ENCODE data around the gene TULP4.
"Not testable (repeated sequence)": the region's sequence is repeated elsewhere in the genome, so short reads cannot be mapped to it uniquely, and the experiment has no call there.

The TULP4 gene

DNA sequence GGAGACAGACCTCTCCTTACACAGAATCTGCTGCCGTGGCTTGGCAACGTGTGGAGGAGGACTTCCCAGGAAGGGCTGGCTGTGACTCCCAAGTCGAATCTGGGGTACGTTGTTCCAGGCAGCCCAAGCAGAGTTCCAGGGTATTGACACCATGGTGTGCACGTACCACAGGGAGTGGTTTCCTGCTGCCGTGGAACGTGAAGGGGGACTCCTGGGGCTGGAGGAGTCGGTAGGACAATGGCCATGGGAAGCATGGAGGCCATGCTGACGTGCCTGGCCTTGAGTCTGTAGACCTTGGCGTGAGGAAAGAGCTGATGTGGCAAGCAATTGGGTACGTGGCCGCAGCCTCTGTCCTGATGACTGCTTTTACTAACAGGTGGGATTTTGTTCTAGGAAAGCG is 119.3 kb downstream of the TULP4 start:
- DNase-seq = no peak

DNA sequence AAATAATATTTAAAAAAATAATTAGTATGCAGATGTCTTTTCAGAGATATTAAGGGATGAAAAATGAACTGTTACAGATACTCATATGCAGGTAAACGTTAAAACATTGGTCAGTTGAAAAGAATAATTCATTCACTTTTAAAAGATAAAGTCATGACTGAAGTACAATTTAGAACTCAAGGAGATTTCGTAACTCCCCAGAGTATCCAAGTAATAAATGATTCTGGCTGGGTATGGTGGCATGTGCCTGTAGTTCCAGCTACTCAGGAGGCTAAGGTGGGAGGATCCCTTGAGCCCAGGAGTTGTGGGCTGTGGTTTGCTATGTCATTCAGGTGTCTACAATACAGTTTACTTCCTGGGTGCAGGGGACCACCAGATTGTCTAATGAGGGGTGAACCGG is 125.3 kb downstream of the TULP4 start:
- DNase-seq = no peak

DNA sequence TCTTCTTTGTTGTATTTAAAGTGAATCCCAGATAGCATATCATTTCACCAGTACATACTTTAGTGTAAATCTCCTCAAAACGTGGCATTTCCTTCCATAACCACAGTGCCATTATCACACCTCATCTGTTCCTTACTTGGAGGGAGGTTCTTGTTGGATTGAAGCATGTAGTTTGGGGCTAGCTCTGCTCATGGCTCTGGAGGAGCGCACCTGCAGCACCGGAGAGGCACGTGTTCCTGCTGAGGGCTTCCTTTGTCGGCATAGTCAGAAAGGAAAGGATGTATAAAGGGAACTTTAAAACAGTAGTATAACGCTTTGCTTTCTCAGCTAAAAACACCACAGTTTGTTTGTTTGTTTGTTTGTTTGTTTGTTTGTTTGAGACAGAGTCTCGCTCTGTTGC is 126.0 kb downstream of the TULP4 start:
- no peak for DNase-seq

DNA sequence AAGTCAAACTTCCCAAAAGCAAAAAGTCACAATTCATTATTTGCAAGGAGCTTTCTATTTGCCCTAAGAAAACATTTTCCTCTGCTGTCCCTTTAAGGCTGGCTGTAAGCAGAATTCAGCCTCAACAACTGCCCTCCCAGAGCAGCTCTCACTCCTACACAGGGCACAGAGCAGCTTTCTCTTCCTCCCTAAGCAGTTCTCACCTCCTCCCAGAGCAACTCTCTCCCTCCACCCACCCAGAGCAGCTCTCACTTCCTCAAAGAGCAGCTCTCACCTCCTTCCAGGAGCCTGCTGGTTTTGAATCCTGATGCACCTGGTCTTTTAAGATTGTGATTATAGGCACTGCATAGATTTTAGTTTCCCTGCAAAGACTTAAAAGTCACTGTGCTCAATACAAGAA is 127.0 kb downstream of the TULP4 start:
- DNase-seq = no peak

DNA sequence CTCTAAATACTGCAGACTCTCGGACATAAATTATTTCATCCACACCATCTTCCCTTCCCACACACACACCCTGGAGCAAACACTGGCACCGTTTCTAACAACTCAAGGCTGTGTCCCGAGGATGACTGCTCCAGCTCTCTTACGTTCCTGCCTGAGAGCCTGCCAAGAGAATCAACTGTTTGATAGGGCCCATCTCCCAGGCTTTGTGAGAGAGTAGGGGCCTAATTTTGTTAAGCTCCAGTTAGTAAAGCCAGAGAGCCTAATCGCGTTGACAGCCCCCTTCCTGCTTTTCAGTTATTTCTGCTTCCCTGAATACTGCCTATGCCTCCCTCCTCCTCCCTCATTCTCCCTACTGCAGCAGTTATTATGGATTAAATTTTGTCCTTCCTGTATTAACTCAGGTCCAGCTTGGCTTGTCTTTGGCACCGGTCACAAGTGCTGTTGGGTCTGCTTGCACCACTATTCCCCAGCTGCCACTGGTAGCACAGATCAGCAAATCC is 129.5 kb downstream of the TULP4 start:
- DNase-seq = no peak

DNA sequence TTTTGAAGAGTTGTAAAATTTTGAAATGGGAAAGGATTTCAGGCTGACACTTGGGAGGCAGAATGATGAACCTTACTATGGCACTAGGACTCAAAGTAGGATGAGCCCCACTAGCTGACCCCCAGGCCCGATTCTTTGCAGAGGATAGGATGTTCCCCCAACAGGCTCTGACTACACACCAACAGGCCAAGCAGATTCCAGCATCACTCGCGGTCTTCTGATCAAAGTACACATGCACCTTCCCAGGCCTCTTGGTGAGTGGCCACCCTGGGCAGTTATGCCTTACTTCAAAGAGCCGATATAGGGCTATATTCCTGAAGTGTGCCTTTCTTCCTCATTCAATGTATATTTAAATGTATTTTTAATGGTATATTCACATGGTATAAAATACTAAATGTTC is 130.0 kb downstream of the TULP4 start:
- no peak for DNase-seq

DNA sequence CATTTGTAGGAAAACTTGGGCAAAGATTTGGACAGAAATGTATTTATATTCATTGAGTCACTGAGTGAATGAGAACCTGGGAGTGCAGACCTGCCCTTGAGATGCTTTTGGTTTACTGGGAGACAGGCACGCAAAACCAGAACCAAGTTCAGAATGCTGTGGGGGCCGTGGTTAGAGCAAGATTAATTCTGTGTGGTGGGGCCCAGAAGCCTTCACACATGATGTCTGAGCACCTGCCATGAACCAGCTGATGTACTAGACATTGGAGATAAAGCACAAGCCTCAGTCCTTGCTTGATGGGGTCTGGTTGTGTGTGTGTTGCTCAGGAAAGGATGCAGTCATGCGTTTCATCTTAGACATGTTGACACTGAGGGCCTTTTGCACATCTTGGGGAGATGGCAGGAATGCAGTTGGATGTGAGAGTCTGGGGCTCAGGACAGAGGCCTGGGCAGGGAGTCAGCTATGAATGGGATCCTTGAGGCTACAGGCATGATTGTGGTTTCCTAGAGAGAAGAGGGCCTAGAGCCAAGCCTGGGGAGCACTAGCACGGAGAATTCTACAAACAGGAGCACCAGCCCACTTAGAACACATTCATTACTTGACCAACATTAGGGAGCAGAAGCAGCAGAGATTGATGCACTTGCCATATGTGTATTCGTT is 133.3 kb downstream of the TULP4 start:
- DNase-seq = no peak

DNA sequence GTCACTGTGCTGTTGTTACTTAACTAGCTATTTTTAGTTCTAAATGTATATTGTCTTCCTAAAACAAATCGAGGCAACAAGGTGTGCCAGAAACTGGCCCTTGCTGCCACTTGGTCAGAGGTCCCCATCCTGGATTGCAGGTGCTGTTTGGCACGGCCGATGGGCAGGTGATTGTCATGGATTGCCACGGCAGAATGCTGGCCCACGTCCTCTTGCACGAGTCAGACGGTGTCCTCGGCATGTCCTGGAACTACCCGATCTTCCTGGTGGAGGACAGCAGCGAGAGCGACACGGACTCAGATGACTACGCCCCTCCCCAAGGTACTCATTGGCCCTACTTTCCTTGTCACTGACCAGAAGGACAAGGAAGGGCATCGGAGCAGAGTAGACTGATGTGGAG is 136.6 kb downstream of the TULP4 start:
- DNase-seq = no peak

DNA sequence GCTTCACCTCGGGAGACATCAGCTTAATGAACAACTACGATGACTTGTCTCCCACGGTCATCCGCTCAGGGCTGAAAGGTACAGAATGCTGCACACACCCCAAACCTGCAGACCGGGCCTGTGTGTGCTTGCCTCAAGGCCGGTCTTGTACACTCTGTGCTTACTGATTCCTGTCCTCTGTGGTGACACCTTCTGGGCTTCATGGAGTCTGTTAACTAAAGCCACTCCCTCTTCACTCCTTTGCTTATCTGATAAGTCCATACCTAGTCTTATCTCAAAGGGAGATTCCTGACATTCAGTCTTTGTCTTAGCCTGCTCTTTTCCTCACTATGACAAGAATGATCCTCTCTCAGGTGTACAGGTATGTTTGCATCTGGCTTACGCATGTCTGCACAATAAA is 139.9 kb downstream of the TULP4 start:
- DNase-seq = no peak

DNA sequence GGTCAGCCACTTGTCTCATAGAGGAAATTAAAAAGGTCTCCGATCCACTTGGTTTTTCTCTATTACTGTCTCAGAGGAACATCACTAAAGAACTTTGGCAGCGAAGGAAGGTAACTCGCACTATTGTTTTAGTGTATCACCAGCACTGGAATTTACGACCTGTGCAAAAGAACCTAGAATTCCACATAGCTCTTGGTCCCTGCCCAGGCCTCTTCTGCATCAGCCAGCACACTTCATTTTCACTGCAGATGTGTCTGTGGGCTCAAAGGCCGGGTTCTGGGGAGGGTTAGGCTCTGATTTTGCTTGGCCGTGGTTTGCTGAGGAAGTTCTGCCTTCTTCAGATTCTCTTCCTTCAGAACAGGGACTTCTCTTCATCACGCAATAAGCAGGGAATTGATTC is 144.9 kb downstream of the TULP4 start:
- DNase-seq = no peak

DNA sequence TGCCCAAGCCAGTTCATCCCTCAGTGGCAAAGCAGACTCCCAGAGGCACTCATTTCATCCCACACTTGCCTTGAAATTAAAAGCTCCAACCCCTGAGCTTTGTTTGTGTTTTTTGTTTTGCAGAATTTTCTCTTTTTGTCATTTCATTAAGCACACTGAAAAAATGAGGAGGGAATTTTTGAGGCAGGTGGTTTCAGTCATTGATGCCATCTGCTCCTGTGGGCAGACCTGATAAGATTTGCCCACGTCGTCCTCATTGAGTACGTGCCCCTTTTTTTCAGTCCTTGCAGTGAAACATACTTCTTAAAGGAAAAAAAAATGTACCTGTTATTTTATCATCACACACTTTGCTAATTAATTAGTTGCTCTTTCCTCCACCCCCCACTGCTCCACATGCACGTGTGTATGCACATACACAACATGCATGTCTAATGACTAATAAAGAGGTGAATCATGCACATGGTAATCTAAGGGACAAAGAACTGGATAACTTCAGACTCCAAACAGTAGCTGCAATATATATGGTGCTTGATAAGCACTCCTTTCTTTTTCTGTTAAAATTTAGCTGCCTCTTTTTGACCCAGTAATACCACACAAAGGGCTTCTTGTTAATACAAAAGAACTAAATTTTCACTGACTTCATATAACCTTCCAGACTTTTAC is 145.5 kb downstream of the TULP4 start:
- DNase-seq = no peak

DNA sequence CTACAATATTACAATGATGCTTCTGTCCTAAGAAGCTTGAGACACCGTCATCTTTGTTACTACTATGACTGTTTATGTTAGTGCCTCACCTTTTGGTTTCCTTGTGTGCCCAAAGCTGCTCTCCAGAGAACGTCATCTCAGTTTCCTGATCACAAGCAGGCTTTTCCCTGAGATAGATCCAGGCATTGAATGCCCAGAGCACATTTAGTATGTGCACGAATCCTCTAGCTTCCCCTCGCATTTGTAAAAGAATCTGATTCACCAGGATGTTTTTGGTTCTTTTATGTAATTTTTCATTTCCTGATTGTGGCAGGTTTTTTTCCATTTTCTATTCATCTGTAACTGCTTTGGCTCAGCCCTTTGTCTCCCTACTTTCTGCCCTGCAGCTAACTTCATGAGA is 147.5 kb downstream of the TULP4 start:
- no peak for DNase-seq

DNA sequence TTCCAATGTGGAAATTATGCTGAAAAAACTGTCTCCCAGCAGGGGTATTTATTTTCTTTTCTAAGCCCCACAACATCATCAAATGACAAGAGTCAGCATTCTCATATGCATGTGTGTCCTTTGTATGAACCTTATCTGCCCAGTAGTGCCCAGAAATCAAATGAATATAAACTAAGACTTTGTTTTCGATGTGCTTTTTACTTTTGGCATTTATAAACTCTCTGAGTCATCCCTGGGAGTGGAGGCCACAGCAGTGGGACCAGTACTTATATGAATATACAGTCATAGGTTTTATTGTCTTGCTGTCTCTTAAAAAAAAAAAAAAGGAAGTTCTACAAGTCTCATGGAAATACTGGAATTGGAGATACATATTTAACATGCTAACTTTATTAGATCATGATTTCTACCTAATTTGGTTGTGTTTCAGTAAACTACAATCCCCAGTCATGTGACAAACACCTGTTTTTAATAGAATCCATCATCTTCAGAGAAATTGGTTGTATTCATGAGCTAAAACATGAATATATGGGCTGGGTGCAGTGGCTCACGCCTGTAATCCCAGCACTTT is 148.4 kb downstream of the TULP4 start:
- no peak for DNase-seq

DNA sequence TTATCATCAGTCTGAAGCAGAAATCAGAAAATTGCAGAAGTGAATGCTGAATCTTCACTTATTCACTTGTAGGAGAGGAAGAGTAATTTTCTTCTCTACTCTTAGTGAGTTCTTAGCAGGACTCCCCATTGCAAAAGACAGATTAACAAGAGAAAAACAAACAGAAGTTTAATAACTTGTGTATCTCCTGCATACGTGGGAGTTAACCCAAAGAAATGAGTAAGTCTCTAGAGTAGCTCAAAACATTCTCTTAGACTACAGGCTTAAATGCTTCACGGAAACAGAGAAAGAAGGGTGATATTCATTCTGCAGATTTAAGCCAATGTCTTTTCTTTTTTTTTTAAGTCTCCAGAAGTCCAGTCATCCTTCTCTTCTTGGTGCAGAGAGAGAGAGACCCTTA is 149.7 kb downstream of the TULP4 start:
- DNase-seq = no peak

DNA sequence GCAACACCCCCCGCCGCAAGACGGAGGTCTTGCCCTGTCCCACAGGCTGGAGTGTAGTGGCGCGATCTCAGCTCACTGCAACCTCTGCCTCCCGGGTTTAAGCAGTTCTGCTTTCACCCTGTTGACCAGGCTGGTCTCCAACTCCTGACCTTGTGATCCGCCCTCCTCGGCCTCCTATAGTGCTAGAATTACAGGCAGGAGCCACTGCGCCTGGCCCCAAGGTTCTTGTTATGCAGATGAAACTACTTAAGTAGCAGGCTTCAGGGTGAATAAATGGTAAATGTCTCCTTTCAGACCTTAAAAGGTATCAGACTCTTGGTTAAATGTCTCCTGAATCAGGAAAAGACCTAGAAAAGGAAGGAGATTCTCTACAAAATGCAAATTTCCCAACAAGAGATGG is 152.2 kb downstream of the TULP4 start:
- DNase-seq = no peak

DNA sequence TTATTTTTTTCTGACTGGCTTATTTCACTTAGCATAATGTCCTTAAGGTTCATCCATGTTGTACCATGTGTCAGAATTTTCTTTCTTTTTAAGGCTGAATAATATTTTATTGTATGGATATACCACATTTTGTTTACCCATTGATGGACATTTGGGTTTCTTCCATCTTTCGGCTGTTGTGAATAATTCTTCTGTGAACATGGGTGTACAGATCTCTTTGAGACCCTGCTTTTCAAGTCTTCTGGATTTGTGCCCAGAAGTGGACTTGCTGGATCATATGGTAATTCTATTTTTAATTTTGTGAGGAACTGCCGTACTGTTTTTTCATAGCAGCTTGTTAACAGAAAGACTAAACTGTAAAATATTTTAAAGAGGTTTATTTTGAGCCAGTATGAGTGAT is 153.0 kb downstream of the TULP4 start:
- DNase-seq = no peak

DNA sequence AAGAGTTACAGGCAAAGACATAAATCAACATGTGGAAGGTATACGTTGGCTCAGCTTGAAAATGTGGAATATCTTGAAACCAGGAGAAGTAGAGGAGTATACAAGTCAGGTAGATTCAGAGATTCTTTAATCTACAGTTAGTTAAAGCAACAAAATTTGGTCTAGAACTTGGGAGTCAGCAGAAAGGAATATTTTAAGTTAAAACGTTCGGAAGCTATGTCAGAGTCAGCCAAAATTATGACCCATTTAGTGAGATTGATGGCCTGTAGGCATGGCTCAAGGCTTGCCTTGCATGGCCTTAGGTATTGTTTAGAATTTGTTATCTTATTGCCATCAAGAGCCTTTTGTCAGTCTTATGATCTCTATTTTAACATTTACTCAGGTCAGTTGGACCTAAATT is 153.5 kb downstream of the TULP4 start:
- DNase-seq = no peak

DNA sequence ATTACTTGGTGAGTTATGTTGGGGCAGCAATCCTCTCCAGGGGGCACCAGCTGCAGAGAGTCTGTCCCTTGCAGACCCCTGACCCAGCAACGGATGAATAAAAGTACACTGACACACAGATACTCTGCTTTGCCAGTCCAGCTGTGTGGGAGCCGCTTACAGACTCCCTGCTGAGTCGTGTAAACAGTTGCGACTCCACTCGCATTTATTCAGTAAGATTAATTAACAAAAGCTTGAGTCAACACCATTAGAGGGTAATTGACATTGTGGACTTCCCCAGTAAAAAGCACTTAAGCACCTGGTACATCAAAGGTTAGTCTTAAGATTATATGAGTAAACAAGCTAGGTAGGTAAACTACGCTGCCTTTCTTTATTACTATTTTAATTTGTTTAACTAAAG is 155.7 kb downstream of the TULP4 start:
- DNase-seq = no peak

DNA sequence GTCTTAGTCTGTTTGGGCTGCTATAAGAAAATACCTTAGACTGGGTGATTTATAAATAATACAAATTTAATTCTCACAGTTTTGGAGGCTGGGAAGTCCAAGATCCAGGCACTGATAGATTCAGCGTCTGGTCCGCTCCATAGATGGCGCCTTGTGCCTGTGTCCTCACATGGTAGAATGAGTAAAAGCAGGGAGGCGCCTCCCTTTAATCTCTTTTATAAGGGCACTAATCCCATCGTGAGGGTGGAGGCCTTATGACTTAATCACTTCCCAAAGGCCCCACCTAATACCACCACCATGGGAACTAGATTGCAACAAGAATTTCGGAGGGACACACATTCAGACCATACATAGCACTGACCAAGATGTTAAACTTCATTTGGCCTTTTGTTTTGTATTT is 156.4 kb downstream of the TULP4 start:
- no peak for DNase-seq

DNA sequence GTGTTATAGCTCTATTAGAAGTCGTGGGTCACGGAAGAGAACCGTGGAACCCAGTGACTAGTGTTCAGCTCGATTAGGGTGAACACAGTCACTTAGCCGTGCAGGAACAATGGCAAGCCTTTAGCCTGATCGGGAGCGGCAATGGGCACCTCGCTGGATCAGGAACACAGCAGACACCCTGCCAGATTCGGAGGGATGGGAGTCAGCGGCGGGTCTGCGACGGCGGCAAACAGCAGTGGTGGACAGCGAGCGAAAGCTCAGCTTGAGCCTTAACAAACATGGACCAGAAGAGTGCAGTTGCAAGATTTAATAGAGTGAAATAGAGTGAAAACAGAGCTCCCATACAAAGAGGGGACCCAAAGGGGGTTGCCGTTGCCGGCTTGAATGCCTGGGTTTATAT is 157.8 kb downstream of the TULP4 start:
- DNase-seq = not testable (repeated sequence)

DNA sequence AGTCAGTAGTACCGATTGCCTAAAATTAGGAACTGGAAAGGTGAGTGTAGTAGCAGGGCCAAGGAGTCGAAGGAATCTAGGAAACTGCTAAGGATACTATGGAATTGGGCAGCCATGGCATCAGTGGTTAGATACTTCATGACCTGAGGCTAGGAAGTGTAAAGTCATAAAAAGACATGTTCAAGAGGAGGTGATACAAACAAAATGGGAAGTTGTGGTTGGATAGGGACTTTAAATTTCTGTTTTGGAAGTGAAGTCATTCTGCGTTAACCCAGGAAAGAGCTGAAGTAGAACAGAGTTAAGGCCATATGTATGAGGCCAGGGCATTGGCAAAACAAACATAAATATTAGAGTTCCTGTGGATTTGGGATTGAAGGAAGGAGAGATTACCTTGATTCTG is 159.1 kb downstream of the TULP4 start:
- no peak for DNase-seq

DNA sequence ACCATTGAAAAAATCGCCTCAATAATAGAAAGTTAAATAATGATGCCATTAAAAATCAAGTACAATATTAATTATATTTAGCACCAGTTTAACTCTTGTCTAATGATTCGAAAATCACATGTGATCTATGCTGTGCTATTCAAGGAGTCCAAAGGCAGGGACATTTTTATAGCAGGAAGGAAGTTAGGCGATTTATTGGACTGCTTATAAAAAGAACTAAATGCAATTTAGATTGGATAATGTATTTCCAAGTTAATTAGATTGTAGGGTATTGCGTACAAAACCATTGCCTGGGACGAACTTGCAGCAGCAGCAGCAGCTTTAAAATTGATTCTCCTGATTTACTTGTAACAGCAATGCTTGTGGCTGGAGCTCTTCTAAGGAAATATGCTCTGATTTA is 160.2 kb downstream of the TULP4 start:
- no peak for DNase-seq

DNA sequence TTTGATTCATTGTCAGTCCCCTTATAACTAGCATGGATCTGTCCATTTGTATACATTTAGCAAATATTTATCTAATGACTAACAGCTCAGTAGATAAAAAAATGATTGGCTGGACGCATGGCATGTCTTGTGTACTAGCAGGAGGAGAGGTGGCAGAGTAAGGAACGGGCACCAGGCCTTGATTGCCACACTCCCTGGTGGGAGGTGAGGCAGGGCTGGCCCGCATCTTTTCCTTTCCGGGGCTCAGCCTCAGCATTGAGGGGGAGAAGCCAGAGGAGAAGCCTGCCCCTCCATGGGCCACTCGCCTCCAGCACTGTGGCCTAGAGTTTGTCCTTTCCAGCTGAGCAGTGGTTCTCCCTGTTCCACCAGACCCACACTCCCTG is 162.7 kb downstream of the TULP4 start:
- peak; percentile 18 for DNase-seq
